Astrocyte of the spinal cord (primary cell): ENCODE measurements around the gene RUNX2.
A peak's percentile ranks its signal among the peaks of the same experiment; 100 is the strongest.

Experiments
- DNase-seq: peaks from one replicate; pipeline ENCODE4 v3.0.0; 2011; ENCODE audit warnings: low read depth, low spot score
- H3K4me3 ChIP-seq: 2 replicates; pipeline ENCODE4 v1.5.1; 2011; ENCODE audit warnings: low read depth, mild to moderate bottlenecking, low read length, moderate library complexity
- CTCF ChIP-seq: IDR thresholded peaks from 2 replicates; pipeline ENCODE4 v1.5.1; 2012; ENCODE audit warnings: low read depth, mild to moderate bottlenecking, low read length, inconsistent platforms
- in situ Hi-C: cut with HindIII; loops from 2 replicates; pipeline ENCODE4 v1.10.0; 2017; ENCODE audit warnings: low sequenced_read_pairs

The RUNX2 gene

GRCh38 chr6:45483021-45483420 lies 154.9 kb downstream of the RUNX2 start:
- in situ Hi-C loops, result no loop called here
- H3K4me3 ChIP-seq, result no peak overlapping the region
- no peak for TF ChIP-seq CTCF
- peak; percentile 91 for DNase-seq

GRCh38 chr6:45483501-45483900 lies 155.4 kb downstream of the RUNX2 start:
- DNase-seq, result peak; percentile 19
- TF ChIP-seq CTCF, result no peak
- H3K4me3 ChIP-seq, result no peak overlapping the region
- in situ Hi-C loops, result no loop called here

- in situ Hi-C loops, result no loop called here
- DNase-seq, result no peak
- no peak for TF ChIP-seq CTCF
- no peak overlapping the region for H3K4me3 ChIP-seq
Observed at GRCh38 chr6:45486736-45487135, 158.6 kb downstream of the RUNX2 start.

DNA sequence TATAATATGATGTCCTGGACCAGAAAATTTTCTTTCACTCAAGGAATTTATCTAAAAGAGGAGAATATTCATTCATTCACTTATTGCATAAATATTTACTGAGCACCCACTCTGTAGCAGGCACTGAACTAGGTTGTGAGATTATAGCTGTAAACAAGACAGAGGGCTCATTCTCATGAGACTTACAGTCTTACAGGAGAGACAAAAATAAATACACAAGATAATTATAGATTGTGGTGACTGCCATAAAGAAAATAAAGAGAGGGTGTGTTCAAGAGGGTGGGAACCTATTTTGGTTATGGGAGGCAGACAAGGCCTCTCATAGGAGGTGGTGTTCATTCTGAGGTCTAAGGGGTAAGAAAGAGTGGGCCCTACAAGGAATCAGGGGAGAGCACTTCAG lies 159.5 kb downstream of the RUNX2 start:
- no peak overlapping the region for H3K4me3 ChIP-seq
- in situ Hi-C loops, result no loop called here
- DNase-seq, result no peak
- TF ChIP-seq CTCF, result no peak

- in situ Hi-C loops, result no loop called here
- DNase-seq, result no peak
- H3K4me3 ChIP-seq, result no peak overlapping the region
- no peak for TF ChIP-seq CTCF
Observed at GRCh38 chr6:45488269-45488668, 160.1 kb downstream of the RUNX2 start.

GRCh38 chr6:45488889-45489288 lies 160.8 kb downstream of the RUNX2 start:
- no peak for DNase-seq
- no peak overlapping the region for H3K4me3 ChIP-seq
- in situ Hi-C loops, result no loop called here
- TF ChIP-seq CTCF, result no peak
